GM18499 (cell line): ENCODE measurements around the gene STBD1.
"Not testable (repeated sequence)": the region's sequence is repeated elsewhere in the genome, so short reads cannot be mapped to it uniquely, and the experiment has no call there.

Experiments used
- ATAC-seq: cut with Tn5 transposase; IDR thresholded peaks from one replicate; pipeline ENCODE4 v1.9.1; 2021; ENCODE audit warnings: moderate number of reproducible peaks; ENCODE audit not compliant: insufficient read depth, unreplicated experiment

Gene STBD1

DNA sequence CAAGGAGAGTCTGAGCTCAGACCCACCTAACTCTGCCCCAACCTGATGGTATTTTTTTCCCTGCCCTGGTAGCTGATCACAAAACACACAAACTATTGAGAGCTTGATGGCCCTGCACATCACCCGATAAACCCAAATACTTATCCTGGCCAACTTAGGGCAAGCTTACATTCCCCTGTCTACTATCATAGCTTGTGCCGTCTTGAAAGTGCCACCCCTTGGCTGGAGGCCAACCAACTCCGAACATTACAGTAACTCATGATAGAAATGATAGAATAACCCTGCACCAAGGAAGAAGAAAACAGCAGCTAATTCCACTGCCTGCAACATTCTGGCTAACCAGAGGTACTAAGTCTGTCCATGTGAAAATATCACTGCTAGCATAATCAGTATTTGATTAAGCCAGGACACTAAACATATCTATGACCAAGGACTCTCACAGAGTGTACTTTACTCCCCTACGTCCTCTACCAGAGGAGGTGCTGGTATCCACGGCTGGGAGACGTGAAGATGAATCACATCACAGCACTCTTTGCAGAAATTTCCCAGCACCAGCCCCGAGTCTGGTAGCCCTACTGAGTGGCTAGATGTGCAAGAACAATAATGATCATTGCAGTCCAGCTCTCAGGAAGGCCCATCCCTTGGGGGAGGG is 8.9 kb downstream of the STBD1 start:
- ATAC-seq = no peak

DNA sequence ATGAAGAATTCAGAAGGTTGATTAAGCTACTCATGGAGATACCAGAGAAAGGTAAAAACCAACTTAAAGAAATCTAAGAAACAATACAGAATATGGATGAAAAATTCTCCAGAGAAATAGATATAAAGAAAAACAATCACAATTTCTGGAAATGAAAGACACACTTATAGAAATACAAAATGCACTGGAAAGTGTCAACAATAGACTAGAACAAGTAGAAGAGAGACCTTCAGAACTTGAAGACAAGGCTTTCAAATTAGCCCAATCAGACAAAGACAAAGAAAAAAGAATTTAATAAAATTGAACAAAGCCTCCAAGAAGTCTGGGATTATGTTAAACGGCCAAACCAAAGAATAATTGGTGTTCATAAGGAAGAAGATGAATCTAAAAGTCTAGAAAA is 9.6 kb downstream of the STBD1 start:
- ATAC-seq = no peak

DNA sequence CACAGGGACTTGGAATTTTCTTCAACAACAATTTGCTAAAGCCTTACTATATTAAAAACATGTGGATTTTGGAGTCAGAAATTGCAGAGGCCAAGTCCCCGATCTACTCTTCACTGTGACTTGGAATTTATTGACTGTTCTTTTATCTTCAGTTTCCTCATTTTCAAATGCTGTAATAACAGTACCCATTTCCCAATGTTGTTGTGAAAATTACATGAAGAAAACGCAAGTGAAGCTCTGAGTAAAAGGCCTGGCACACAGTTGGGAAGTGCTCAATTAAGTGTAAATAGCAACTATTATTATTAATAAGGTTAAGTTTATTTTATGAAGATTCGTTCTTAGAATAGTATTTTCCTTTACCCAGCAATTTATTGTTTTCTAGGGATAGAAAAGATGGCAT is 15.7 kb downstream of the STBD1 start:
- ATAC-seq = no peak

DNA sequence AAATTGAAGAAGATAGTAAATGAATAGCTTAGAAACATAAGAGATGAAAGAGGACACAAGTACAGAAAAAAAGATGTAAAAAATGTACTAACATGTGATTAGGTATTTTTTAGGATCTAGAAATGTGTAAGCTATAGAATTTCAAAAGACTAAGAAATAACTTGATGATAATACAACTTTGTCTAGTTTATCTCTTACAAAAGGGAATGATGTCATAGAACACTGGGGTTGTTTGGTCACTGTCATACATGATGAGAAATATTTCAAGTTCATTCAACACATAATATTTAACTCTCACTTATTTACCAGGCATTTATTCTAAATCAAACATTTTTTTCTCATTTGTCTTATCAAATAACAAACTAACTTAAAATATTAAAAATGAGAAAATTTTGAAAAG is 18.5 kb downstream of the STBD1 start:
- ATAC-seq = no peak

DNA sequence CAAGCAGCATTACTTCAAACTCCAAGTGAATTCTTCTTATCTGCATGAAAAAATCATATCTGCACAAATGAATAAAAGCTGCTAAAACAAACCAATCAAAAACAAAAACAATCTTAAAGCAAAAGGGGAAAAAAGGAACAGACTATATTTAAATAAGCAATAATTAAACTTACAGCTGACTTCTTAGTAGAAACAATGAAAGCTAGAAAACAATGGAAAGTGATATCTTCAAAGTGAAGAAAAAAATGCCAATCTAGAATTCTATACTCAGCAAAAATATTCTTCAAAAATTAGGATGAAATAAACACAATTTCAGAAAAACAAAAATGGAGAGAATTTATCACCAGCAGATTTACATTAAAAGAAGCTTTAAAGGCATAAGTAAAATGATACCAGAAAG is 20.0 kb downstream of the STBD1 start:
- no peak for ATAC-seq

DNA sequence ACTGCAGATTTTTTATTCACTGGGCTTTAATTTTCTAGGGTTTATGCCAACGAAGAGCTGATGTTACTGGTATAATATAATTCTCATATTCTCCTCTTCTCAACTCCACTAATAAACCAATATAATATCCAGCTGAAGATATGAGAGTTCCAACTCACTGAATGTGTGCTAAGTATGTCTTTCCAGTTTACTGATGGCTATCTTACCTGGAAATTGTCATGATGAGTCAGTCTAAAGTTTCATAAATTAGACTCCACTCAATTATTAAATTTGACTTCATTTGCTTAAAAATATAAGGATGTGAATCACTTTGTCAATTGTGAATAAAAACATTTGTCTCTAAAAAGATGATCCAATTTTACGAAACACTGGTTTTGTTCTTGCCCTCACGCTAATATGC is 28.4 kb downstream of the STBD1 start:
- ATAC-seq = no peak

DNA sequence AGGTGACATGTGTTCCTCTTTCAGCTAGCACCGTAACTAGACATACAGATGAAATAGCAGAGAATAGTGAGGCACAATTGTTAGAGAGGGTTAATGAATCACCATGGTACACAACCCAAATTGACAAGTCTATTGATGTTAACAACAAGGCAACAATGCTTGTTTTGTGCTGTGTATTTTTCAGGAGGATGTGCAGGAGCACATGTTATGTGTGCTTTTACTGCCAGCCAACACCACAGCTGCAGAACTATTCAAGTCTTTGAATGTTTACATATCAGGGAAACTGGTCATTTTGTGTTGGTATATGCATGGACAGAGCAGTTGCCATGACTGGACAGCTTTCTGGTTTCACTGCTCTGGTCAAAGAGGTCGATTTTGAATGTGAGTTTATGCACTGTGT is 32.8 kb downstream of the STBD1 start:
- ATAC-seq = no peak

DNA sequence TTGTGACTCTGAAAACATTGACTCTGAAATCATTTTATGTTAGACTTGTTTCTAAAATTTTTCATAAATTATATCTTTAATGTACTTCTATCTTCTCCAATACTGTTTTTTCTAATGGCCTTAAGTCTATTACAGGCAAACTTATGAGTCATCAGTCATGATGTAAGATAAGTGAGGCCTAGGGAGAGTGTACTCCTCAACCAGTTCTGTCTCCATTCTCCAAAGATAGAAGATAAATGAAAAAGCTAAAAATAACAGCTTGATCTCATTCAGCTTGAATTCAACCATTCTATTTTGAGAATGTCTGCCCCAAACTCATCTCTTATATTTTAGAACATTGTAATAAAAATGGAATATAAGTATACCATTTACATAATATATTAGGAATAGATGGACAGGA is 34.5 kb downstream of the STBD1 start:
- ATAC-seq = no peak

DNA sequence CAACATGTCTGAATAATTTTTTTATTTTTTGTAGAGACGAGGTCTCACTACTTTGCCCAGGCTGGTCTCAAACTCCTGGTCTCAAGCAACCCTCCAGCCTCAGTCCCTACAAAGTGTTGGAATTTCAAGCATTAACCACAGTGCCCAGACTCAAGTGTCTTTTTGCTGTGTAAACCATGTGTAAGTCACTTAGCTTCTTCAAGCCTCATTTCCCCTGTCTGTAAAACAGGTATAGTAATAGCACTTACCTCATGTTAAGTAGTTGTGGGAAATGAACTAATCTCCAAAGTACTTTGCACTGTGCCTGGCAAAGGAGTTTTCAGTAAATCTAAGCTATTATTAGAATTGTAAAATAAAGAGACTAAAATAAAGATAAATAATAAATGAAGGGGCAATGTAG is 35.7 kb downstream of the STBD1 start:
- ATAC-seq = no peak

DNA sequence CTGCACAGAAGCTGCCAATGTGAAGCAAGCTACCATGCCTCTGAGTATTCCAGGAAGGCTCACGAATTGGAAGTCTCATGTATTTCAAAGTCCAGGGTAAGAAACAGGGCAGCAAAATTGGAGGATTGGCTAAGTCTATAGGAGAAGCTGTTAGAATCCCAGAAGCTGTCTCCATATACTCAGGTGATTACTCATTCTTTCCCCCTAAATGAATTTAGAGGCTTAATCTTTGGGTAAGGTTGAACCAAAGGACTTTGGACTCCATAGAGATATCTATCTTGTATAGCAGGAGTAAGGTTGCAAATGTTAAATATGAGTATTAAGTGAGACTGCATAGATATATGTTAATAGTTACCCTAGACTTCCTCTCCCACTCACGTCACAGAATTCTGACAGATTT is 36.3 kb downstream of the STBD1 start:
- no peak for ATAC-seq

DNA sequence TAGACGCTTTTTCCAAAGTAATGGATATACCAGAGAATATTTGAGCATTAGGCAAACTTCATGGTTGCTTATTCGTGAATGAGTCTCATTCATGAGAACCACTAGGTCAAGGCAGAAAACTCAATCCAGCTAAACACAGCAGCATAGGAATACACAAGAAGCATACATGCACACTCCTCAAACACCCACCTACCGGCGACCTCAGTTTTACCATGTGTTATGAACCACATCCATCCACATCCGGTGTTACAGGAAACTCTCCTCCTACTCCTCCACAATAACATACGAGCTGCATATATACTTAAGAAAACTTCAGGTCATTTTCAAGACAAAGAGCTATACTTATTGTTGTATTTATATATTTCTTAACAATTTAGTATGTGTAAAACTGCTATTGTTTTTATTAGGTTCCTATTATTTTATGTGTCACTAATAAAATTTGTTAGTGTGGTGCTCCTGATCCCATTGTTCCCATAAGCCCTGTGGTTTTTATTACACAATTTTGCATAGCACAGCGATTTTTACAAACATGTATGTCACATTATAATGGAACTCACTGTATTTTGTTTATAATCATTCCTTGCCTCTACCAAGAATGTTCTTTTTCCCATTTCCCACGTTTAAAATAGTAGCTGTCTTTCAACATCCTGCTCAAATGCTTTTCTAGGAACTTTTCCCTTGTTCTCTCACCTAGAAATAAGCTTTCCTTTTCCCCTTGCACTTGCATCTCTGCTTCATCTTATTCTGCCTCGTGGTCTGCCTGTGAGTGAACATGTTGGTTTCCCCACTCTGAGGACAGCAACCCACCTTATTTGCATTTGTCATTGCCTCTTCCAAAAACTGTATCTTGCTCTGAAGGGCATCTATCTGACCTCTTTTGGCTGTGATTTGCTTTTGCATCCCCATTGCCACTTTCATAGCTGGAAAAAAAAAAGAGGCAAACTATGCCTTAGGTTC is 48.3 kb downstream of the STBD1 start:
- ATAC-seq = no peak

DNA sequence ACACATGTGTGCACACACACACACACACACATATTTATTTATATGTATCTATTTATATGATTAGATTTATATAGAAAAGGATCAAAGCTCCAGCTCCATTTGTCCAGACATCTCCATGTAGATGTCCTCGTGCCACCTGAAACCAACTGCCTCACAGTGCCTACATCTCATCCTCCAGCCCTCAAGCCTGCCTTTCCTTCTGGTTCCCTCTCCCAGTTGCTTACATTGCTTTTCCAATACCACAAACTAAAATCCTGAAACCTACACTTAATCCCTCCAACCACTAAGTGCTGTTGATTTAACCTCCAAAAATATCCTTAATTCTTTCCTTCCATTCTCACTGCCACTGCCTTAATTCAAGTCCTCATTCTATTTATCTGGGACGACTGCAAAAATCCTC is 51.4 kb downstream of the STBD1 start:
- ATAC-seq = no peak

DNA sequence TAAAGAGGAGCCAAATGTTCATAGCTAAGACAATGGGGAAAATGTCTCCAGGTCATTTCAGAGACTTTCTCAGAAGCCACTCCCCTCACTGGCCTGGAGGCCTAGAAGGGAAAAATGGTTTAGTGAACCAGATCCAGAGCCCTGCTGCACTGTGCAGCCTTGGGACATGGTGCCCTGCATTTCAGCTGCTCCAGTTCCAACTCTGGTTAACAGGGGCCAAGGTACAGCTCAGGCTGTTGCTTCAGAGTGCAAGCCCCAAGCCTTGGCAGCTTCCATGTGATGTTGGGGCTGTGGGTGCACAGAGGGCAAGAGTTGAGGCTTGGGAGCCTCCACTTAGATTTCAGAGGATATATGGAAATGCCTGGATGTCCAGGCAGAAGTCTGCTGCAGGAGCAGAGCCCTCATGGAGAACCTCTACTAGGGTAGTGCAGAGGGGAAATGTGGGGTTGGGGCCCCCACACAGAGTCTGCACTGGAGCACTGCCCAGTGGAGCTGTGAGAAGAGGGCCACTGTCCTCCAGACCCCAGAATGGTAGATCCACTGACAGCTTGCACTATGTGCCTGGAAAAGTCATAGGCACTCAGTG is 53.4 kb downstream of the STBD1 start:
- ATAC-seq = not testable (repeated sequence)
